ENCODE measurements around the gene ARPC4. TPM values are rescaled to one million over a fixed set of nuclear protein-coding genes. Genes with fewer than 3 reads are reported as not detected.

Gene ARPC4
- total RNA-seq, 4 donors from 2014 or later = 96.3 to 169 (median 125) TPM

DNA sequence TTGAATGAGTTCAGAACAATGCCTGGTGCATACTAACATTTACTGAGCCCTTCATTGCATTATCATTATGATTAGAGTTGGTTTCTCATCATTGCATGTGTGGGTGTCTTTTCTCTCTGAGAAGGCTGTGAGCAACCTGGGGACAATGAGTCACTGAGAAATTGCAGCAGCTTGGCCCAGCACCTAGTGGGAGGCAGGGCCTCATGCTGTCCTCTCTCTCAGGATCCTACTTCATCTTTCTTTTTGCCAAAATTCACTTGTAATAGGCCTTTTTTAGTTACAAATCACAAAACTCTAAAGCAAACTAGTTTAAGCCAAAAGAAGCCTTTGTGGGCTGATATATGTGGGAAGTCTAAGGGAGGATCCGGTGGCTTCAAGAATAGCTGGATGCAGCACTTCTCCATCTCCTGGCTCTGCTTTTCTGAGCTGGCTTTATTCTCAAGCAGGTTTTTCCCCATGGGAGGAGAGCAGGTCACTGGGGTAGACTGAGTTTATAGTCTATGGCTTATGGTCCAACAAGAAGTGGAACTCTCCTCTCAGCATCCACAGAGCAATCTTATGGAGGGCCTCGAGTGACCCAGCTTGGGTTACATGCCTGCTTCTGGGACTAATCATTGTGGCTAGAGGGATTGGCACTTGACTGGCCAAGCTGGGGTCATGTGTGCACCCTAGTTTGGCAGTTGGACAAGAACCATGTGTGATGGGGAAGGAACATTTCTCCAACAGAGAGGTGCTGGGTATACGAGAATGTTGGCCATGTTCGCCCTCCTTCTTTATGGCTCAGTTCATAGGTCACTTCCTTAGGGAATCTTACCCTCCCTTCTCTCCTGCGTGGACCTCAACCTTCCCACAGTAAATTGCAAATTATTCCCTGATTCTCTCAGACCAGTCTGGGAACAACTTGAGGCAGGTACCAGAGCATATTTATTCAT is 14.5 kb upstream of the ARPC4 start:
- Histone ChIP-seq H3K4me1 (peaks cover 0 to 20% (median 9%) of the 10 kb centered on the region in 4 donors), H3K27me3 (no peaks in the 10 kb centered on the region), H3K27ac (peak overlapping the region in 1 of 4 donors; percentile 25), H3K36me3 (peaks cover 0 to 44% (median 0%) of the 10 kb centered on the region in 3 donors), H3K4me3 (no peak overlapping the region), H3K9me3 (no peaks in the 10 kb centered on the region)
- DNase-seq (ENCODE audit: low spot score in 2 of 2) = no peak
- TF ChIP-seq POLR2A (IDR thresholded peaks at IDR 0.05) = no peak
- TF ChIP-seq EP300 (IDR thresholded peaks at IDR 0.05) = no peak
- TF ChIP-seq, protein P1, sequence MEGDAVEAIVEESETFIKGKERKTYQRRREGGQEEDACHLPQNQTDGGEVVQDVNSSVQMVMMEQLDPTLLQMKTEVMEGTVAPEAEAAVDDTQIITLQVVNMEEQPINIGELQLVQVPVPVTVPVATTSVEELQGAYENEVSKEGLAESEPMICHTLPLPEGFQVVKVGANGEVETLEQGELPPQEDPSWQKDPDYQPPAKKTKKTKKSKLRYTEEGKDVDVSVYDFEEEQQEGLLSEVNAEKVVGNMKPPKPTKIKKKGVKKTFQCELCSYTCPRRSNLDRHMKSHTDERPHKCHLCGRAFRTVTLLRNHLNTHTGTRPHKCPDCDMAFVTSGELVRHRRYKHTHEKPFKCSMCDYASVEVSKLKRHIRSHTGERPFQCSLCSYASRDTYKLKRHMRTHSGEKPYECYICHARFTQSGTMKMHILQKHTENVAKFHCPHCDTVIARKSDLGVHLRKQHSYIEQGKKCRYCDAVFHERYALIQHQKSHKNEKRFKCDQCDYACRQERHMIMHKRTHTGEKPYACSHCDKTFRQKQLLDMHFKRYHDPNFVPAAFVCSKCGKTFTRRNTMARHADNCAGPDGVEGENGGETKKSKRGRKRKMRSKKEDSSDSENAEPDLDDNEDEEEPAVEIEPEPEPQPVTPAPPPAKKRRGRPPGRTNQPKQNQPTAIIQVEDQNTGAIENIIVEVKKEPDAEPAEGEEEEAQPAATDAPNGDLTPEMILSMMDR (IDR thresholded peaks at IDR 0.05) = no peak
- 61 to 64% methylated on average over 5 of the region's 5 CpGs for WGBS, 2 donors

DNA sequence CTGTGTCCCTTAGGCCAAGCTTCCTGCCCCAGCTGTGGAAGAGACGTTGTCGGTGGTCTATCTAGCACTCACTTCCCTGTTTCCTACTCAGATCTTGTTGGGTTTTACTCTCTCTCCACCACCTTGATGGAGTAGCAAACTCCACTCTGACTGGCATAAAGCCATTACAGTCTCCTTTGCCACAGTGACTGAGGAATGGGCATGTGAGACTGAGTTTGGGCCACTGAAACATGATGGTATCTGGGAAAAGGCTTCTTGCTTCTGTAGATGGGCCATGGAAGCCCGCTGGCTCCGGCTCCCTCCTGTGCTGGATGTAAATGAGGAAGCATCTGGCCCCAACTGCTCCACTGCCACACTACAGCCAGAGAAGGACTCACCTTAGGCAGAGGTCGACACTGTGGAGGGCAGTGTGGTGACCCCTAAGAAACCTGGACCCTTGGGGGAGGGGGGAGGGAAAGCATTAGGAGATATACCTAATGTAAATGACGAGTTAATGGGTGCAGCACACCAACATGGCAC is 13.7 kb upstream of the ARPC4 start:
- peaks cover 4 to 52% (median 4%) of the 10 kb centered on the region in 3 donors for H3K36me3 ChIP-seq
- H3K27me3 ChIP-seq = no peaks in the 10 kb centered on the region
- peak overlapping the region in 1 of 4 donors; percentile 25 for H3K27ac ChIP-seq
- H3K4me3 ChIP-seq = no peak overlapping the region
- DNase-seq (ENCODE audit: low spot score in 2 of 2) = no peak
- H3K9me3 ChIP-seq = no peaks in the 10 kb centered on the region
- H3K4me1 ChIP-seq = peaks cover 0 to 20% (median 9%) of the 10 kb centered on the region in 4 donors
- TF ChIP-seq POLR2A (IDR thresholded peaks at IDR 0.05) = no peak
- TF ChIP-seq EP300 (IDR thresholded peaks at IDR 0.05) = no peak
- TF ChIP-seq, protein P1 (IDR thresholded peaks at IDR 0.05) = no peak
- WGBS, 2 donors = 78 to 84% methylated on average over 6 of the region's 6 CpGs

- Histone ChIP-seq H3K27ac (peak overlapping the region in 3 of 4 donors; percentile 10 to 62 (median 43)), H3K9me3 (no peaks in the 10 kb centered on the region), H3K27me3 (no peaks in the 10 kb centered on the region), H3K4me1 (peaks cover 0 to 20% (median 9%) of the 10 kb centered on the region in 4 donors), H3K36me3 (peaks cover 5 to 59% (median 5%) of the 10 kb centered on the region in 3 donors), H3K4me3 (no peak overlapping the region)
- 75 to 80% methylated on average over 8 of the region's 8 CpGs for WGBS, 2 donors
- TF ChIP-seq, protein P1 (IDR thresholded peaks at IDR 0.05) = no peak
- no peak for TF ChIP-seq EP300 (IDR thresholded peaks at IDR 0.05)
- TF ChIP-seq POLR2A (IDR thresholded peaks at IDR 0.05) = no peak
- no peak for DNase-seq (ENCODE audit: low spot score in 2 of 2)
Measured at GRCh38 chr3:9779721-9780457, 13.0 kb upstream of the ARPC4 start.

GRCh38 chr3:9780458-9780812 is 12.4 kb upstream of the ARPC4 start:
- 77 to 87% methylated on average over 10 of the region's 10 CpGs for WGBS, 2 donors

More at GRCh38 chr3:9780458-9780812, 12.4 kb upstream of the ARPC4 start:
- Histone ChIP-seq H3K4me3 (no peak overlapping the region), H3K27ac (peak overlapping the region in 3 of 4 donors; percentile 10 to 62 (median 43)), H3K4me1 (peaks cover 0 to 20% (median 9%) of the 10 kb centered on the region in 4 donors), H3K36me3 (peaks cover 5 to 65% (median 10%) of the 10 kb centered on the region in 3 donors), H3K27me3 (no peaks in the 10 kb centered on the region), H3K9me3 (no peaks in the 10 kb centered on the region)
- no peak for DNase-seq (ENCODE audit: low spot score in 2 of 2)
- TF ChIP-seq, protein P1 (IDR thresholded peaks at IDR 0.05) = no peak
- TF ChIP-seq EP300 (IDR thresholded peaks at IDR 0.05) (no peak), POLR2A (IDR thresholded peaks at IDR 0.05) (no peak)
